AML-193 (cell line): ENCODE measurements around the gene SUPT6H.
A peak's percentile ranks its signal among the peaks of the same experiment; 100 is the strongest.
"Not testable (repeated sequence)": the region's sequence is repeated elsewhere in the genome, so short reads cannot be mapped to it uniquely, and the experiment has no call there.

Experiments used
- DNase-seq, 2 experiments: peaks; one replicate each; lab custom pipeline; 2025; lab: John Stamatoyannopoulos, UW

Gene SUPT6H

GRCh38 chr17:28719021-28719433 is 57.0 kb downstream of the SUPT6H start:
- DNase-seq = no peak

- peak; percentile 20 to 34 for DNase-seq
Observed at GRCh38 chr17:28720247-28720996, 58.4 kb downstream of the SUPT6H start.

- DNase-seq = not testable (repeated sequence)
Observed at GRCh38 chr17:28720997-28721329, 59.0 kb downstream of the SUPT6H start.

- DNase-seq = no peak
Observed at GRCh38 chr17:28722417-28723158, 60.6 kb downstream of the SUPT6H start.

GRCh38 chr17:28723159-28723835 is 61.3 kb downstream of the SUPT6H start:
- DNase-seq = no peak

- not testable (repeated sequence) for DNase-seq
Observed at GRCh38 chr17:28723836-28724499, 62.0 kb downstream of the SUPT6H start.

GRCh38 chr17:28724500-28725165 is 62.6 kb downstream of the SUPT6H start:
- no peak for DNase-seq

GRCh38 chr17:28725166-28725659 is 63.2 kb downstream of the SUPT6H start:
- DNase-seq = peak in 1 of 2 experiments; percentile 47

GRCh38 chr17:28725660-28726225 is 63.7 kb downstream of the SUPT6H start:
- DNase-seq = peak; percentile 70 to 80

- DNase-seq = peak; percentile 70 to 80
Observed at GRCh38 chr17:28726226-28726626, 64.2 kb downstream of the SUPT6H start, which contains the start of gene TLCD1. TSS of gene TLCD1 (minus strand) at chr17:28726233. CDS start at chr17:28726097, 136 bp downstream.

GRCh38 chr17:28726627-28727491 is 64.9 kb downstream of the SUPT6H start:
- peak; percentile 97 for DNase-seq

- peak; percentile 98 for DNase-seq
Observed at GRCh38 chr17:28728364-28729200, 66.6 kb downstream of the SUPT6H start, which contains the start of gene NEK8. TSS of gene NEK8 (plus strand) at chr17:28728788. CDS start at chr17:28728814, 26 bp downstream.

GRCh38 chr17:28729950-28730330 is 67.9 kb downstream of the SUPT6H start:
- DNase-seq = no peak

- no peak for DNase-seq
Observed at GRCh38 chr17:28733346-28733745, 71.3 kb downstream of the SUPT6H start.

GRCh38 chr17:28734712-28735241 is 72.8 kb downstream of the SUPT6H start:
- no peak for DNase-seq

GRCh38 chr17:28735242-28735722 is 73.3 kb downstream of the SUPT6H start:
- no peak for DNase-seq

- not testable (repeated sequence) for DNase-seq
Observed at GRCh38 chr17:28735913-28736769, 74.1 kb downstream of the SUPT6H start.

GRCh38 chr17:28737316-28737715 is 75.3 kb downstream of the SUPT6H start:
- DNase-seq = no peak
